ENCODE results near the gene MARCHF9.

GRCh38 chr12:57740656-57741412 is 14.1 kb upstream of the MARCHF9 start:
- no peak for TF ChIP-seq CTCF (IDR thresholded peaks at IDR 0.05)
- TF ChIP-seq POLR2A (IDR thresholded peaks at IDR 0.05) = no peak
- no peak for TF ChIP-seq EP300 (IDR thresholded peaks at IDR 0.05)

Measured in ovary (tissue), 3 donors.